Measurements from ENCODE around the gene SLC22A23.
"Not testable (repeated sequence)": the region's sequence is repeated elsewhere in the genome, so short reads cannot be mapped to it uniquely, and the experiment has no call there.

Gene SLC22A23

DNA sequence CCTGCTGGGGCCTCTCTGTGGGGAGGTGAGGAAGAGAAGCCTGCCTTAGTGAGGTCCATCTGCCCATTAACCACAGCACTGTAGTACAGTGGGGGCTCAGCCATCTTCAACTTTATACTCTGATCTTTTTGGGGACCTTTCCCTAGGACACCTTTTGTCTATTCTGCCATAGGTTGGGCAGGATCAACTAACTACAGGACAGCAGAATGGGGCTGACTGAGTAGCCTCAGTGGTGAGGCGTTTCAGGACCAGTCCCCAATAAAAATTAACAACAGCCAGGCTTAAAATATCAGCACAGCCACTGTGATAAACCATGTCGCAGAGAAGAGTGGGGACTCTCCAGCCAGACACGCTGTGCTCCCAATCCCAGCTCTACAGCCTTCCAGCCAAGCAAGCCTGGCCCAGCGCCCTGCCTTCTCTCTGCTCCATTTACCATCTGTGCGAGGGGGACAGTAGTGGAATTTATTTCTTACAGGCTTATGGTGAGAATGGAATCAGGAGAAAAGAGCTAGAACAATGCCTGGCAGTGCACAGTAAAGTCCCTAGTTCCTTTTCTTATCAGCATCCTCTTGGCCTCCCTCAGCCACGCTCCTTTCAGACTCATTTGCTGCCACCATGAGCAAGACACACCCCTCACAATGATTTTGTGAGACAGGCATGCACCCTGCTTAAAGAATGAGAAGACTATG, 75.5 kb downstream of the SLC22A23 start:
- TF ChIP-seq, protein P1, sequence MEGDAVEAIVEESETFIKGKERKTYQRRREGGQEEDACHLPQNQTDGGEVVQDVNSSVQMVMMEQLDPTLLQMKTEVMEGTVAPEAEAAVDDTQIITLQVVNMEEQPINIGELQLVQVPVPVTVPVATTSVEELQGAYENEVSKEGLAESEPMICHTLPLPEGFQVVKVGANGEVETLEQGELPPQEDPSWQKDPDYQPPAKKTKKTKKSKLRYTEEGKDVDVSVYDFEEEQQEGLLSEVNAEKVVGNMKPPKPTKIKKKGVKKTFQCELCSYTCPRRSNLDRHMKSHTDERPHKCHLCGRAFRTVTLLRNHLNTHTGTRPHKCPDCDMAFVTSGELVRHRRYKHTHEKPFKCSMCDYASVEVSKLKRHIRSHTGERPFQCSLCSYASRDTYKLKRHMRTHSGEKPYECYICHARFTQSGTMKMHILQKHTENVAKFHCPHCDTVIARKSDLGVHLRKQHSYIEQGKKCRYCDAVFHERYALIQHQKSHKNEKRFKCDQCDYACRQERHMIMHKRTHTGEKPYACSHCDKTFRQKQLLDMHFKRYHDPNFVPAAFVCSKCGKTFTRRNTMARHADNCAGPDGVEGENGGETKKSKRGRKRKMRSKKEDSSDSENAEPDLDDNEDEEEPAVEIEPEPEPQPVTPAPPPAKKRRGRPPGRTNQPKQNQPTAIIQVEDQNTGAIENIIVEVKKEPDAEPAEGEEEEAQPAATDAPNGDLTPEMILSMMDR (conservative IDR thresholded peaks at IDR 0.05; ENCODE audit: low read depth): no peak
- DNase-seq (ENCODE audit: low spot score): no peak
- CTCF ChIA-PET: no interaction called here
- no peak overlapping the region for H3K27ac ChIP-seq
- POLR2A ChIA-PET (ENCODE audit: low non-redundant PET): no interaction called here

GRCh38 chr6:3380344-3381232, 76.3 kb downstream of the SLC22A23 start:
- TF ChIP-seq, protein P1 (conservative IDR thresholded peaks at IDR 0.05; ENCODE audit: low read depth): no peak
- DNase-seq (ENCODE audit: low spot score): no peak
- POLR2A ChIA-PET (ENCODE audit: low non-redundant PET): no interaction called here
- CTCF ChIA-PET: interaction anchor here (0.6 kb wide), 1 partner anchor 368 kb away, joined by 5 read pairs; no protein-coding TSS in a partner anchor
- no peak overlapping the region for H3K27ac ChIP-seq

DNA sequence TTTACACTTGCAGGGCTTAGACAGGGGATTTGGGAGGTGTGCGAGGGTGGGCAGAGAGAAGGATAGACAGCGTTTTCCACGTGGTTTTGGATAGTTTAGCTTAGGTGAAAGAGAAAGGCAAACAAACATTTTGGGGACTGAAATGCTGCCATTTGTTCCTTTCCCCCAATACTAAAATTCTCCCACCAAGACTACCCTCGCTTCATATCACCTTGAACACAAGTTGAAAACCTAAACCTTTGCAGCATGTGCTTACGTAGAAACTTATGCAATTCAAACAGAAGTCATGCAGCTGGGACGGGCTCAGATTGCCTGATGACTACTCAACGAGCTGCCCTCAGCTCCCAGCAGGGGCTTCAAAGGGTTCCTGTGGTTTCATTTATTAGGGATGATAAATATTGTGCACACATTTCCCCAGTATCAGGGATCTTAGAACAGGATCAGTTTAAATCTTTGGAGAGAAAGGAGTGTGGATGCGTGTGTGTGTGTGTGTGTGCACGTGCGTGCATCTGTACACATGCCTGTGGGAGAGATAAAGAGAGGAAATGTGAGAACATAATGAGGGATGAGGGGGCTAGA, 77.3 kb downstream of the SLC22A23 start:
- POLR2A ChIA-PET (ENCODE audit: low non-redundant PET): no interaction called here
- DNase-seq (ENCODE audit: low spot score): no peak
- CTCF ChIA-PET: no interaction called here
- TF ChIP-seq, protein P1 (conservative IDR thresholded peaks at IDR 0.05; ENCODE audit: low read depth): no peak
- no peak overlapping the region for H3K27ac ChIP-seq

DNA sequence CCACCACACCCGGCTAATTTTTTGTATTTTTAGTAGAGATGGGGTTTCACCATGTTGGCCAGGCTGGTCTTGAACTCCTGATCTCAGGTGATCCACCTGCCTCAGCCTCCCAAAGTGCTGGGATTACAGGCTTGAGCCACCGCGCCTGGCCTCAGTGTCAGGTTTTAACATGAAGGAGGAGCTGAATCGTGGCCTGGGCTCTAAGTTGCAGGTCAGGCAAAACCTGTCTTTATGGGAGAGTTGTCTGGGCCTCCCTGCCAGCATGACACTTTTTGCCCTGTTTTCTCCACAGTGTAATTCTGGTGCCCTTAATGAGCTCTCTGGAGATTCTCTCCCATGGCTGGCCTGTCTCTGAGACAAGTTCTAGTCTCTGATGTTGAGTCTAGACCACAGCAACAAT, 78.0 kb downstream of the SLC22A23 start:
- DNase-seq (ENCODE audit: low spot score); CTCF ChIA-PET; POLR2A ChIA-PET (ENCODE audit: low non-redundant PET): not testable (repeated sequence)
- peak overlapping the region; percentile 71 for H3K27ac ChIP-seq

DNA sequence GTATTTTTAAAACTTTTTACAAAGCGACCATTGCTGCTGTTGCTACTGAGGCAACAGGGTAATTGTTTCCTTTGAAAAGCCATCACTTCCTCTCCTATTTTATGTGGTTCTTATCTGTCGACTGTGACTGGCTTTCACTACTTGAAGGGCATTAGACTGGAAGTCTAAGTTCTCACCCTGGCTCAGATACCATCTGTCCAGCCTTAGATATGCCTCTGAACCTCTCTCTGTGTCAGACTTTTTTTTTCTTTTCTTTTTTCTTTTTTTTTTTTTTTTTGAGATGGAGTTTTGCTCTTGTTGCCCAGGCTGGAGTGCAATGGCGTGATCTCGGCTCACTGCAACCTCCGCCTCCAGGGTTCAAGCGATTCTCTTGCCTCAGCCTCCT, 78.5 kb downstream of the SLC22A23 start:
- CTCF ChIA-PET; POLR2A ChIA-PET (ENCODE audit: low non-redundant PET); DNase-seq (ENCODE audit: low spot score): not testable (repeated sequence)
- H3K27ac ChIP-seq: peak overlapping the region; percentile 71

GRCh38 chr6:3377536-3378397, 79.1 kb downstream of the SLC22A23 start:
- no peak for DNase-seq (ENCODE audit: low spot score)
- CTCF ChIA-PET: no interaction called here

More at GRCh38 chr6:3377536-3378397, 79.1 kb downstream of the SLC22A23 start:
- H3K27ac ChIP-seq: peak overlapping the region; percentile 71
- POLR2A ChIA-PET (ENCODE audit: low non-redundant PET): no interaction called here
- TF ChIP-seq, protein P1 (conservative IDR thresholded peaks at IDR 0.05; ENCODE audit: low read depth): no peak
